HG03045 (cell line): ENCODE measurements around the gene IL6.
"Not testable (repeated sequence)": the region's sequence is repeated elsewhere in the genome, so short reads cannot be mapped to it uniquely, and the experiment has no call there.

Experiments
- ATAC-seq: cut with Tn5 transposase; IDR thresholded peaks from one replicate; pipeline ENCODE4 v1.9.1; 2021; ENCODE audit warnings: mild to moderate bottlenecking, moderate library complexity; ENCODE audit not compliant: unreplicated experiment

The IL6 gene

GRCh38 chr7:22779730-22780323 is 52.8 kb downstream of the IL6 start:
- ATAC-seq = not testable (repeated sequence)

DNA sequence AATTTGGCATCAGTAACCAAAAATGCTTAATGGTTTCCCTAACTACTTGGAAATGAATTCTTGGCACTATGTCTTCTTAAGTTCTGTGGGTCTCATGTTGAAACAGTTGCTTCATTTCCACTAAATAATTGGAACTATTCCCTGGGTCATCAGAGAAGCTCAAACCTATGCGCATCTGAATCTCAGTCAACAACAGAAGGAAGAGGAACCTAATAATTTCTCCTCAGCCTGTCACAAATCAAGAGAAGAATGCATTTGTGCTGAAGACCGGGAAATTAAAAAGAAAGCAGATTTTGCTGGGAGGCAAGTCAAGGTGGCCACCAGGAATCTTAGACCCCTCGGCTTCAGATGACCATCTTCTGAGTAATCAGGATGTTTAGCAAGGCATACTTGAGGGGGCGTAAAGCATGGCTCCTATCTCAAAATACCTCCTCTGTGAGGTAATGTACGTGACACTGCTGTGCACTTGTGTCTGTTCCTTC is 54.3 kb downstream of the IL6 start:
- no peak for ATAC-seq
